ENCODE results near the gene CDIP1.

Gene CDIP1

DNA sequence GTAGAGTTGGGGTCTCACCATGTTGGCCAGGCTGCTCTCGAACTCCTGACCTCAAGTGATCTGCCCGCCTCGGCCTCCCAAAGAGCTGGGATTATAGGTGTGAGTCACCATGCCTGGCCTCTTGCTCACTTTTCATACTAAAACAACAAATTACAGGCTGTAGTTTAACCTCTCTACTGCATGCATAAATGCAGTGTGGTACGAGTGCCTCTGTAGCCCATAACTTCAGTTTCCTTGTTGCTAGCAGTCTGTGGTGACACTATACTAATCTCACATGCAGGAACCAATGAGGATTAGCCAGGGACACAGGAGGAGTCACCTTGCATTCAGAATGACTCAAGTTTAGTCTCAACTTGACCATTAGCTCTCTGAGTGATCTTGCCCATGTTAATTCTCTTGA, 42.3 kb downstream of the CDIP1 start:
- H3K36me3 ChIP-seq (ENCODE audit: control insufficient read depth, low read length) = peaks cover 18% of the 10 kb centered on the region; the same call in 1 of the 2 replicates
- H3K9me2 ChIP-seq (replicated peaks; ENCODE audit: control insufficient read depth, low read length) = no peaks in the 10 kb centered on the region
- H3K27ac ChIP-seq (ENCODE audit: low read depth, low read length) = no peak overlapping the region
- TF ChIP-seq CTCF (IDR thresholded peaks at IDR 0.05; ENCODE audit: low read depth, low read length, poor library complexity, severe bottlenecking) (no peak), EZH2phosphoT487 (IDR thresholded peaks at IDR 0.05; ENCODE audit: borderline replicate concordance, low read length) (no peak)
- H3K4me3 ChIP-seq (ENCODE audit: low read length) = no peak overlapping the region
- H3K9me3 ChIP-seq (ENCODE audit: control insufficient read depth, insufficient read depth, low read length) = no peaks in the 10 kb centered on the region
- no peaks in the 10 kb centered on the region for H3K4me1 ChIP-seq (ENCODE audit: control insufficient read depth, low read length)
- H4K20me1 ChIP-seq (ENCODE audit: control insufficient read depth, insufficient read depth, low read depth, low read length) = peaks cover 8% of the 10 kb centered on the region; the same call in 1 of the 2 replicates
- peaks cover 83% of the 10 kb centered on the region for H3K79me2 ChIP-seq (ENCODE audit: control insufficient read depth, low read length)
- H3K27me3 ChIP-seq (ENCODE audit: control insufficient read depth, low read length) = no peaks in the 10 kb centered on the region
- H3K4me2 ChIP-seq (ENCODE audit: low read length) = no peak overlapping the region
- H3F3A ChIP-seq (ENCODE audit: control insufficient read depth, insufficient read depth) = no peaks in the 10 kb centered on the region

DNA sequence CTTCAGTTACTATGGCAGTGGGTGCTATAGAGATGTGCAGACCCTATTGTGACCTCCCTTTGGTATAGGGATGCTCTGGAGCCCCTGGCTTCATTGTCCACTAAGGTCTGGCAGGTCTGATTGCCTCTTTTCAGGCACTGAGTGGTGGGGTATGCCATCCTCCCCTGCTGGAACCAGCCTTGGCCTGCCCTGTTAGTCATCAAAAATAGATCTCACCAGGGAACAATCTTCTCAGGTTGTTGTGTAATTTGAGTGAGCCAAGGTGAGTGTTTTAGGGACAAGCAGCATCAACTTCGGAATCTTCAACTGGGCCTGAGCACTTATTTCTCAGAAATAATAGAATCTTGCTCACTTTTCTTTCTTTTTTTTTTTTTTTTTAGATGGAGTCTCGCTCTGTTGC, 42.8 kb downstream of the CDIP1 start:
- Histone ChIP-seq H4K20me1 (ENCODE audit: control insufficient read depth, insufficient read depth, low read depth, low read length) (peaks cover 8% of the 10 kb centered on the region; the same call in 1 of the 2 replicates), H3K9me2 (replicated peaks; ENCODE audit: control insufficient read depth, low read length) (no peaks in the 10 kb centered on the region), H3K9me3 (ENCODE audit: control insufficient read depth, insufficient read depth, low read length) (no peaks in the 10 kb centered on the region), H3K27ac (ENCODE audit: low read depth, low read length) (no peak overlapping the region), H3K4me2 (ENCODE audit: low read length) (no peak overlapping the region), H3K27me3 (ENCODE audit: control insufficient read depth, low read length) (no peaks in the 10 kb centered on the region), H3K36me3 (ENCODE audit: control insufficient read depth, low read length) (peaks cover 18% of the 10 kb centered on the region; the same call in 1 of the 2 replicates), H3F3A (ENCODE audit: control insufficient read depth, insufficient read depth) (no peaks in the 10 kb centered on the region), H3K4me3 (ENCODE audit: low read length) (no peak overlapping the region), H3K79me2 (ENCODE audit: control insufficient read depth, low read length) (peaks cover 83% of the 10 kb centered on the region), H3K4me1 (ENCODE audit: control insufficient read depth, low read length) (no peaks in the 10 kb centered on the region)
- TF ChIP-seq EZH2phosphoT487 (IDR thresholded peaks at IDR 0.05; ENCODE audit: borderline replicate concordance, low read length) (no peak), CTCF (IDR thresholded peaks at IDR 0.05; ENCODE audit: low read depth, low read length, poor library complexity, severe bottlenecking) (no peak)

DNA sequence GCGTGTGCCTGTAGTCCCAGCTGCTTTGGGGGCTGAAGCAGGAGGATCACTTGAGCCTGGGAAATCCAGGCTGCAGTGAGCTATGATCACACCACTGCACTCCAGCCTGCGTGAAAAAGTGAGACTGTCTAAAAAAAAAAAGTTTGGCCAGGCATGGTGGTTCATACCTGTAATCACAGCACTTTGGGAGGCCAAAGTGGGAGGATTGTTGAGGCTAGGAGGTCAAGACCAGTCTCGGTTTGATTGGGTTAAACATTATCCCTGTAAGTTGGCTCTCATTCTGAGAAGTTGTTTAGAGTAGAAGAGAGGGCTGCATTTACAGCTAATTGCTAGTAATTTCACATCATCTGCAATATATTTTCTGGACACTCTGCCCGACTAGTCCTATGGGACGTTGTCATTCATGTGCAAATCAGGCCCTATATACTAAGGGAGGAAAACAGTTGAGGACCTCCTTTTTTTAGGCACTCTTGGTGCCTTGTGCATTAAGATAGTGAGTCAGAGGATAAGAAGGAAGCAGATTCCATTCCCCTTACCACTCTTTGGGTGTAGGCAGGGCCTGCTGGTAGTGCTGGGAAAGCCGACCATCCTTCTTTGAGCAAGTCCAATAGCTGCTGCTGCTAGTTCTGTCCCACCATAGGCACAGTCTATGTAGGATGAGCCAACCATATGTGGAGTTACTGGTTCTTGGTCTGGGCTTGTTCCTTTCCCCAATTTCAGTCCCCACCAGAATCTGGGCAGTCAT, 43.7 kb downstream of the CDIP1 start:
- Histone ChIP-seq H4K20me1 (ENCODE audit: control insufficient read depth, insufficient read depth, low read depth, low read length) (peaks cover 8% of the 10 kb centered on the region; the same call in 1 of the 2 replicates), H3K4me1 (ENCODE audit: control insufficient read depth, low read length) (no peaks in the 10 kb centered on the region), H3K36me3 (ENCODE audit: control insufficient read depth, low read length) (peaks cover 22% of the 10 kb centered on the region; the same call in 1 of the 2 replicates), H3K27me3 (ENCODE audit: control insufficient read depth, low read length) (no peaks in the 10 kb centered on the region), H3K9me3 (ENCODE audit: control insufficient read depth, insufficient read depth, low read length) (no peaks in the 10 kb centered on the region), H3K4me2 (ENCODE audit: low read length) (no peak overlapping the region), H3F3A (ENCODE audit: control insufficient read depth, insufficient read depth) (no peaks in the 10 kb centered on the region), H3K79me2 (ENCODE audit: control insufficient read depth, low read length) (peaks cover 83% of the 10 kb centered on the region), H3K4me3 (ENCODE audit: low read length) (no peak overlapping the region), H3K9me2 (replicated peaks; ENCODE audit: control insufficient read depth, low read length) (no peaks in the 10 kb centered on the region), H3K27ac (ENCODE audit: low read depth, low read length) (no peak overlapping the region)
- TF ChIP-seq CTCF (IDR thresholded peaks at IDR 0.05; ENCODE audit: low read depth, low read length, poor library complexity, severe bottlenecking) (no peak), EZH2phosphoT487 (IDR thresholded peaks at IDR 0.05; ENCODE audit: borderline replicate concordance, low read length) (no peak)

All from DOHH2 (cell line).